GM21737 (cell line): Measurements from ENCODE around the gene ATP2C1.
A peak's percentile ranks its signal among the peaks of the same experiment; 100 is the strongest.

Experiments
- ATAC-seq: cut with Tn5 transposase; IDR thresholded peaks from one replicate; pipeline ENCODE4 v1.9.1; 2021; ENCODE audit warnings: mild to moderate bottlenecking, moderate library complexity; ENCODE audit not compliant: unreplicated experiment

The ATP2C1 gene

DNA sequence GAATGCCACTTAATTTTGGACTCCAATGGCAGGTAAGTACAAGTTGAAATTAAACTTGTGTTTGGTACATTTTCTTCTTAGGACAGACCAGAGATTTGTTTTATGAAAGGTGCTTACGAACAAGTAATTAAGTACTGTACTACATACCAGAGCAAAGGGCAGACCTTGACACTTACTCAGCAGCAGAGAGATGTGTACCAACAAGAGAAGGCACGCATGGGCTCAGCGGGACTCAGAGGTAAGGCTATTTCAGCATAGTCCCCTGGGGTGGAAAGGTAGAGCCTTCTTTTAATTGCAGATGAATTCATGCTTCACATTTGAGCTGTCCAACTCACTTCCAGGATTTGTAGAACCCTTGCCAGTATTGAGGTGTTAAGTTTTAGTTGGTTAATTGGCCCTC, 81.4 kb downstream of the ATP2C1 start:
- no peak for ATAC-seq

DNA sequence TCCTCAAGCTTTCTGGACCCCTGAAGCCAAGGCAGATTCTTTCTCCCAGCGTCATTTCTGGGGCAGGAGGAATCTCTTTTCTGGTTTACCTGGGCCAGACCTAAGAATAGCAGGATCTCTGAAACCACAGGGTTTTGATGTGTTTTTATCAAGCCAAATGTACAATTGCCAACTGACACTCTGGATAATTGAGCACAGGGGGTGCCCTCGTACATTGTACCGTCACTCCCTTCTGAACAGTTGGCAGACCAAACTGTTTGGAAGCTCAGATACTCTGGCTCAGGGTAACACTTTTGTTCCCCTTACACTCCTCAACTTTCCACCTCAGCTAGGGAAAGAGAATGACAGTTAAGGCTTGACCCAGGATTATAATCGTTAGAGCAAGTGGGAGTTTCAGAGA, 82.8 kb downstream of the ATP2C1 start:
- no peak for ATAC-seq

DNA sequence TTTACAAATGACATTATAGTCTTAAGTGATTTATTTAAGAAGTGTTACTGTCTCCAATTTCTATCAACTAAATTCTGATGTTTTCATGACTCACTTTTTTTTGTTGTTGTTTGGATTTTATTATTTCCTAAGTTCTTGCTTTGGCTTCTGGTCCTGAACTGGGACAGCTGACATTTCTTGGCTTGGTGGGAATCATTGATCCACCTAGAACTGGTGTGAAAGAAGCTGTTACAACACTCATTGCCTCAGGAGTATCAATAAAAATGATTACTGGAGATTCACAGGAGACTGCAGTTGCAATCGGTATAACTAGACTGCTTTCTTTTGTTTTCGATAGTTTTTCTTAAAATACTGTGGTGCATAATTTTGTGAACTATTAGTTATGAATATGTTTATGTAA, 85.2 kb downstream of the ATP2C1 start:
- ATAC-seq = no peak

DNA sequence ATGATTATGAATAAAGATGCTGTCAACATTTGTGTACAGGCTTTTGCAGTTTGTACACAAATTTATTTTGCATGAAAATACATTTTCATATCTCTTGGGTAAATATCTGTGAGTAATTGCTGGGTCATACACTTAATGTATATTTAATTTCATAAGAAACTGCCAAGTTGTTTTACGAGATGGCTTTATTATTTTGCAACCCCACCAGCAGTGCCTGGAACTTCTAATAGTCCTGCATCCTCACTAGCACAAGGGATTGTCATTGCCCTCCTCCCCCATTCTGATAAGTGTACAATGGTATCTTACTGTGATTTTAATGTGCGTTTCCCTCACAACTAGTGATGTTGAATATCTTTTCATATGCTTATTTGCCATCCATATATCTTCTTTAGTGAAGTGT, 87.6 kb downstream of the ATP2C1 start:
- ATAC-seq = no peak

DNA sequence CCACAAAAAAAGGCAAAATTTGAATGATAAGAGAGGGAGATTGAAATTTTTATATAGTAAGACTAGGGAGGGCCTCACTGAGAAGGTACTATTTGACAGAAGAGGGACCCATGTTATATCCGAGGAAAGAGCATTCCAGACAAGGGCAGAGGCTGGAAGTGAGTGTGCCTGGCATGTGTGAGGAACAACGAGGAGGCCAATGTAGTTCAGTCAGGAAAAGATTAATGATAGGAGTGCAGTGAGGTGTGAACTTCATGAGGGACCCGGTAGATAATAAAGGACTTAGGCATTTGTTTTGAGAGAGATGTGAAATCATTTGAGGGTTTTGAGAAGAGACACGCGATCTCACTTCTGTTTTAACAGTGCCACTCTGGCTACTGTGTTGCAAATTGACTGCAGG, 96.4 kb downstream of the ATP2C1 start:
- ATAC-seq = no peak

DNA sequence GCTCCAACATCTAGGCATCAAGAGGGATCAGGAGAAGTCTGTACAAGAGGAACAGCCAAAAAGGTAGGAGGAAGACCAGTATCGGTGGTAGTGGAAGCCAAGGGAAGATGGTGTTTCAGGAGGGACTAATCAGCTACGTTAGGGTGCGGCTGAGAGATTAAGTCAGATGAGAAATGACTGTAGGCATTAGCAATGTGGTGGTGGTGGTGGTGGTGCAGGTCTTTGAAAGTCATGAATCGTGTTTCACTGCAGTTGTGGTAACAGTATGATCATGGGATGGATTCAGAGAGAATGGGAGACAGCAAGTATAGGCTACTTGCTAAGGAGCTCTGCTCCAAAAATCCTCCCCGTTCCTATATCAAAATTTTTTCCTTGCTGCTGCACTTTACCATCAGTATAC, 97.2 kb downstream of the ATP2C1 start:
- ATAC-seq = no peak

DNA sequence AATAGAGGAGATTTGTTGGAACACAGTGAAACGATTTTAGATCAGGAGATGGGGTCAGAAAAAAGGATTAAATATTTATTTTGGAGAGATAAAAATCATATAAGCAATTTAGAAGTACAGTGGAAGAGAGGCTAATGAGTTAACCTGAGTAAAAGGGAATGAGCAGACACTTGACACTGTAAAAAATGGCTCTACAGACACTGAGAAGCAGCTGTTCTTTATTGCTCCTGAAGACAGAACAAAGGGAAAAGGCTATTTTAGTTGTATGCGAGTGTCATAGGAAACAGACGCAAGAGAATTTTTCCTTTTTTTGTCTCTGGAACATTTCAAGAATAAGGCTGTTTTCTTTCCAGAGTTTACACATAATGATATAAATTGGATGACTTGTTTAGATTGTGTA, 98.5 kb downstream of the ATP2C1 start:
- ATAC-seq = no peak

DNA sequence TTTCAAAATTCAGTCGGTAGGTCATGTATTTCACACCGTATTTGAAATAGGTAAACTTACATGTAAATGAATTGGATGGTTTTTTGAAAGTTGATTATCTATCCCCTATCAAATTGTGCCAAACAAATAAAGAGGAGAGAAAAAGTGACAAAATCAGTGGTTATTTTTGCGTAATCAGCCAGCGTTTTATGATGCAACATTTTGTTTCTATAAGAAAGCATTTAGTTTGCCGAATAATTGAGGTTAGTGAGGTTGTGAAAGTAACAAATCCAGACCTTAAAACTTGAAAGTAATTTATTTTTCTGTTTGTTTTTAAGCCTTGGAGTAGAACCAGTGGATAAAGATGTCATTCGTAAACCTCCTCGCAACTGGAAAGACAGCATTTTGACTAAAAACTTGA, 103.4 kb downstream of the ATP2C1 start:
- ATAC-seq = no peak

DNA sequence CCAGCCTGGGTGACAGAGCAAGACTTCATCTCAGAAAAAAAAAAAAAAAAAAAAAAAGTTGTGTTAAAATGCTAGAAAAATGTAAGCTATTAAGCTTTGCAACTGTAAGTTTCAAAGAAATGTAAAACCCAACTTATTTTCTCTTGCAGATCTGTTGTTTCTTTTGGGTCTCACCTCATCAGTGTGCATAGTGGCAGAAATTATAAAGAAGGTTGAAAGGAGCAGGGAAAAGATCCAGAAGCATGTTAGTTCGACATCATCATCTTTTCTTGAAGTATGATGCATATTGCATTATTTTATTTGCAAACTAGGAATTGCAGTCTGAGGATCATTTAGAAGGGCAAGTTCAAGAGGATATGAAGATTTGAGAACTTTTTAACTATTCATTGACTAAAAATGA, 107.2 kb downstream of the ATP2C1 start:
- ATAC-seq = no peak

DNA sequence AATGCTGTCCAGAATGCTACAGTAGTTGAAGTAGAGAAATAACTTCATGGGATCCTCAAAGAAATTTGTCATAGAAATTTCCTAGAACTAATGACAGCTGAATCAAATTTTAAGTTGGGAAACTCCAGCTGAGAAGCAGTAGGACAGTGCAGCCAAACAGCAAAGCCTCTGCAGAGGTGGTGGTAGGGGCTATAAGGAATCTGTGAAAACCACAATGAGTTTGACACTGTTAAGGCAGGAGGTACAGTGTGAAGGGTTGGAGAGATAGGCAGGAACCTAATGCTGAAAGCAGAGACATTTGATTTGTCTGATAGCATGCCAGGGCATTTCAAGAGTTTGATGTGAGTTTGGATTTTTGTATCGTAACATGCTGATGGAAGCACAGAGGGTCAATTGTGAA, 110.7 kb downstream of the ATP2C1 start:
- no peak for ATAC-seq

DNA sequence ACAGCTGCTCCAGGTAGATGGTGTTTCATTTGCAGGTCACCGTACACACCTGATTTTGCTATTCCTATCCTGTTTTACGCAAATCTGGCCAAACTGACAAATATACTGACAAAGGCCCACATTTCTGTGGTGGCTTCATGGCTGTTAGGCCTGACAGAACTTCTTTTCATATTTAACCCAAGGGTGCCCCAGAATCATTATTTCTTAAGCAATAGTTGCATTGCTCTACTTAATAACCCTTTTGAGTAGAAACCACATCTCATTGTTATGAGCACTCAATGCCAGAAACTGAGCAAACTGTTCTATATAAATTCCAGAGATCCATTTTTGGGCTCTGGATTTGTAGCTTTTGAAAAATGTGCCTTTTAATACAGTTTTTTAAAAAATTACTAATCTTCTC, 113.4 kb downstream of the ATP2C1 start:
- ATAC-seq = no peak

DNA sequence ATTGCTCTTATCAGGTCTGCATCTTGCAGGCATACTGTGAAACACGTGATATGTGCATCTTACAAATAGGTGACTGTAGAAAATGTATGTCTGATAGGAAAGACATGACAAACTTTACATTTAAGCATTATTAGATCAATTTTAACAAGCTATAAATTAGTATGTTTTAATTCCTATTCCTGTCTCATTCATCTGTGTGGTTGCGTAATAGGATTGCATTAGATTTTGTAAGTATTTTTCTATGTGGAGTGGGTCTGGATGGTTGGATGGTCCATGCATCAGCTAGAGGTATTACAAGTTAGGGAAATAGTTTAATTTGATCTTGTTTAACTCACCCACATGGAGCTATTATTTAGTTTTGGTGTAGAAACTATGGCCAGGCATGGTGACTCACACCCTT, 113.9 kb downstream of the ATP2C1 start:
- ATAC-seq = no peak

DNA sequence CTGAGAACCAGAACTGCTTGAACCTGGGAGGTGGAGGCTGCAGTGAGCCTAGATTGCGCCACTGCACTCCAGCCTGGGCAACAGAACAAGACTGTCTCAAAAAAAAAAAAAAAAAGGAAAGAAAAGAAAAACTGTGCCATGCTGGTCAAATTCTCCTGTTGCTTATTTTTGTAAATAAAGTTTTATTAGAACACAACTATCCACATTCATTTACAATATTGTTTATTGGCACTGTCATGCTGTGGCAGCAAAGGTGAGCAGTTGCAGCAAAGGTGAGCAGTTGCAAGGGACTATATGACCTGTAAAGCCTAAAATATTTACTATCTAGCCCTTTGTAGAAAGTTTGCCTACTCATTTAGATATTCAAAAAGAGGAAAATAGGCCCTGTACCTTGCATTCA, 114.4 kb downstream of the ATP2C1 start:
- ATAC-seq = no peak

DNA sequence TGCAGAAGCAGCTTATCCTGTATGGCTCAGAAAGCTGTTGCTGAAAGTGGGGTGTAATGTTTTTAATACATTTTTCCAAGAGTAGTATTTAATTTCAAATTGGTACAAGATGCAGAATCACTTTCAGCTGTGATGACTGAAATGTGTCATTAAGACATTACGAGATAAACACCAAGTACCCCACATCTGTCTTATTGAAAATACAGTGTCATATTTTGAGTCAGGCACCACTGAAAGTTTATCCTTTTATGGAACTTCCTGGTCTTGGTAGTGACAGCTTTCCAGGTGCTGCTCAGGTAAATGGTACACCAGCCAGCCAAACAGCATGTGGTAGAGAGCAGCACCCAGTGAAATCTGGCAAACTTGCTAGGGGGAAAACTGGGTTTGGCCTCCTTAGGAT, 115.8 kb downstream of the ATP2C1 start:
- no peak for ATAC-seq

DNA sequence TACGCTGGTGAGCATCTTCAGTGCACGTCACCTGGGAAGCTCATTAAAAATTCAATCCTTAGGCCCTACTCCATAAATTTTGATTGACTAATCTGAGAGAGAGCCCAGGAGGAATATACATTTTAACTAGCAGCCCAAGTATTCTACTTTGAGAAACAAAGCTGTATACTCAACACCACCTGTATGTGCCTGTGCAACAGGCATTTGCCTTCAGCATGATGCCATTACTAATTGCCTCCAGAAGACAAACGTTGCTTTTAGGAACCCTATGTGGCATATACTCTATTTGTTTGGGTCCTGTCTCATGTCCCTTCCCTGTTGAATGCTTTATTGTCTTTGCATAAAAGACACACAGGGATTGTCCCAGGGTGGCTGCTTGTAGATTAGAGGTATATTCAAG, 125.1 kb downstream of the ATP2C1 start:
- no peak for ATAC-seq

DNA sequence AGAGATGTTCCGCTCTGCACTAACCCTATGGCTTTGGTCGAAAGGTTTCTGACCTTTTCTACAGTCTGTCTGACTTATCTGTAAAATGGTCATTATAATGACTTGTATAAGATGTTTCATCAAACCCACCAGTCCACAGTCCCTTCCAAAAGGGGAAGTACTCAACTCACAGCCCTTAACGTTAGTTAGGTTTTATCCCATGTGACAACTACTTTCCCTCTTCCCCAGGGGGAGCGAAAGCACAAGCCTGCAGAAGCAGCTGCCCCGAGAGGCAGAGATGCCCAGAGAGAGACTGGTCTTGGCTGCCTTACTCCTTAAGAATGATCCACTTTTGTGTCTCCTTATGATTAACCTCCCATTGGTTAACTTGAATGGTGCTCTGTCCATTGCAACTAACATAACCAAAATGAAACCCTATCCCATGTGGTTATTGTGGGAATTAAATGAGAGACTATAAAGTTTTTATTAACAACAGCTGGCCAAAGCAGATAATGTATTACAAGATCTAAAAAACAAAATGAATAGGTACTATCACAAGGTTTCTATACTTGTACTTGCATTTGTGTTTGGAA, 126.3 kb downstream of the ATP2C1 start:
- ATAC-seq = peak; percentile 49

DNA sequence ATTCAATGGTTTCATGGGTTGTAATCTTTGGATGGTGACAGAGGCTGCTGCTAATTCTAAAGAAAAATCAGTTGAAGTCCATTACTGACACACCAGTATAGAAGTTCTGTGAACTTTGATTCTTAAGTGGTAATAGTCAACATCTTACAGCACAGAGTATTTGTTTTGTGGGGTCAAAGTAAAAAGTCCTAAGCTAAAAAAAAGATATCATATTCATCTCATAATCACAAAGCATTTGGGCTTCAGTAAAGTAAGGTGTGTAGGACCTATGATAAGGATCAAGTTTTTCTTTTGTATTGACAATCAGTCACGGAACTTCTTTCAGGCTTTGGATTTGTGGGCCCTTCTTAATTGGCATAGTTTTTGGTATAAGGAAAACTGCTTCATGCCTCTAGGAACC, 131.7 kb downstream of the ATP2C1 start:
- ATAC-seq = no peak

DNA sequence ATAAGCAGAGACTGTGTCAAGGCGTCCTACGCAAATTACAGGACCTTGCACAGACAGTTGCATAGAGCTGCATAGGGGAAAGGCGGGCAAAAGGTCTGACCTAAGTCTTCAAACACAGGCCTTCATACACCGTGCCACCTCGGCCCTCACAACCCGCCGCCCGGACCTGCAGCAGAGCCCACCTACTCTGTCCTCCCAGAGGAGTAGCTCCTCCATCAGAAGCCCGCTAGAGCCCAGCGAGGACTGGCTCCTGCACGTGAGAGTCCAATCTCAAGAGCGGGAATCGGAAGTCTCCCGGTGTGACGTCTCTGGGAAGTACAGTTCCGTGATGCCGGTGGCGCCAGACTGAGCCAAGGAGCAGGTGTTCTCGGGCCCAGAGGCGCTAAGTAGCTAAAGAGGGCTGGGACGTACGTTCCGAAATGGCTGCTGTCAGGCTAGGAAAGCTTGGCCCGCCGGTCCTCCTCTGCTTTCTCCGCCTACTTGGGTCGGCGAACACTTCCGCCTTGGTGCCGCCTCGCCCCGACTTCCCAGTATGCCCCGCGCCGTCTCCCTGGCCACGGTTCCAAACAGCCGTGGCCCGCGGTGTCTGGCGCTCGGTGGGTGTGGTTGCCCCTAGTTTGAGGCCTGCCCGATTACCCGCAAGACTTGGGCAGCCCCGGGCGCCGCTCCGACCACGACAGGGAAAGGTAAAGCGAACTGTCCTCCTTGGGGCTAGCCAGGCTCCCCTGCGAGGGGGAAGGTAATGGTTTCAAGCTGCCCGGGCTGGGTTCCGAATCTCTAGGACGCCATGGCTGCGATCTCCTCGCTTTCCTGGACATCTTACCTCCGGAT, 132.7 kb downstream of the ATP2C1 start, which contains the start of the genes ASTE1 and NEK11:
ASTE1 (minus strand) TSS at position 505 of the 831 bp plus-strand sequence. CDS start 1,519 bp downstream, outside the sequence.
NEK11 (plus strand) TSS at position 557 of the 831 bp plus-strand sequence. CDS start 2,832 bp downstream, outside the sequence.
- peak; percentile 99 for ATAC-seq

DNA sequence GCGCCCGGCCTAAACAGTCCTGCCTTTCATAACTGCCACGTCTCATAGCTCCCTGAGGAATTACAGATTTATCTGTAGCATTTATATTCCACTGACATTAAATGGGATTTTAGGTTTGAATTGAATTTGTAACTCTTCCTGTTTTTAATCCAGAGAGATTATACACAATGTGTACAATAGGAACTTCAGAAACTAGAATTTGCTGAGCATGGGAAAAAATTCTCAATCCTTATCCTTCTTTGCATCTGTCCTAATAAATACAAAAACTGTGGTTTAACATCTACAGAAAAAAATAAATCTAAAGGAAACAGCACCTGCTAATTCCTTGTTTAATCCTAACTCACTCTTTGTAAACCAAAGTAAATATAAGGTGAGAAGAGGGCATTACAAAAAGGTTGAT, 135.0 kb downstream of the ATP2C1 start:
- no peak for ATAC-seq

DNA sequence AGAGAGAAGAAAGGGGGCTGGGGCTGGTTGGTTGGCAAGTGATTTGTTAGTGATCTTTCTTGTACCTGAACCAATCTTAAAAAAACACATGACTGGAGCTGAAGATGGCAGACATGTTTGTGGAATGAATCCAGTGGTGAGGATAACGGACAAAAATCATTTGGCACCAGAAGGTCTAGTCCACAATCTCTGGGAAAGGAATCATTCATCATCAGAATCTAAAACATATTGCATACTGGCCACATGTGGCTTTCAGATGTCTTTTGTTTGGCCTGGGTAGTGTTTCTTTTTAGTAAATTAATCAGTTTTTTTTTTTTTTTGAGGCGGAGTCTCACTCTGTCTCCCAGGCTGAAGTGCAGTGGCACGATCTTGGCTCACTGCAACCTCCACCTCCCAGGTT, 137.8 kb downstream of the ATP2C1 start:
- ATAC-seq = no peak

DNA sequence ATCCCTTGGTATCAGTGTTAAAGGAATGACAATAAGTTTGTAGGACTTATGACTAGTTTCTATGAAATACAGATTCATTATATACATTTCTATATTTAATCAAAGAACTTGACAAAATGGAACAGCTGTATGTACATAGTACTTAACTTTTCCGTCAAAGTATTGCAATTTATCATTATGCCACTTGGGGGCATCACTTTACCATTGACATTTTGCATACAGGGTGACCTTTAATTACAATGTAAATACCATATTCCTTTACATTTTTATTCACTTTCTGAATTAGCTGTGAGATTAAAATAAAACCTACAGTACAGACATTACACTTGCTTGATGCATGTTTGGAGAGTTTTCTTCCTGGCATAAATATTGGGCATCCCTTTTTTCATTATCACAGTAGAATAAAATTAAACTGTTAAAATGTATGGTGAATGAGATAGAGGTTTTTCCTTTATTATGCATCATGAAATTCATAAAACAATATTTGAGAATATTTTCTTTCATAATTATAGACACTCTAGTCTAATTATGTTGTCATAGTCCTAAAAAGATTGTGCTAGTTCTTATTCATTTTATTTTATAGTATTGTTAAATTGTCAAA, 139.7 kb downstream of the ATP2C1 start:
- no peak for ATAC-seq

DNA sequence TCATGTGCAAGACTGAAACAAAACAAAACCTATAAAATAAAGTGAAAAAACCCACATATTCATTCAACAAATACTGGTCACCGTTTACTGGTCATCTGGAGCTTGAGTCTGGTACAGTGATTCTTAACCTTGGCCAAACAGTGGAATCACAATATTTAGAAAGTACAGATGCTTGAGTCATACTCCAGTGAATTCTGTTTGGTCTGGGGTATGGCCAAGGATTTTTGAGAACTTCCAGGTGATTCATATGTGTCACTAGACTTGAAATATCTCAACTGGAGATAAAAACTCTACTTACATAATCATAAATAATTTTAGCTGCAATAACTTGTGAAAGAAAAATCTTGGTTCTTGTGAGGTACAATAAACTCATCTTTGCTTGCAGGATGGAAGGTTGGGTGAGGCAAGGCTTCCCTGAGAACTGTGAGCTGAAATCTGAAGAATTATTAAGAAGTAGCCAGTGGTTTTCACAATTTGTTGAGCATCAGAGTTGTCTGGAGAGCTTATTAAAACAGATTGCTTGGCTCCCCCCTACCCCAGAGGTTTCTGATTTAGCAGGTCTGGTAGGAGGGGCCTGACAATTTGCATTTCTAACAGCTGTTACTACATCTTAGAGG, 142.4 kb downstream of the ATP2C1 start:
- ATAC-seq = no peak
